HG02938 (cell line): ENCODE measurements around the gene TPPP.
"Not testable (repeated sequence)": the region's sequence is repeated elsewhere in the genome, so short reads cannot be mapped to it uniquely, and the experiment has no call there.

Experiments used
- ATAC-seq: cut with Tn5 transposase; IDR thresholded peaks from one replicate; pipeline ENCODE4 v1.9.1; 2021; ENCODE audit warnings: mild to moderate bottlenecking, moderate library complexity; ENCODE audit not compliant: unreplicated experiment

TPPP gene

DNA sequence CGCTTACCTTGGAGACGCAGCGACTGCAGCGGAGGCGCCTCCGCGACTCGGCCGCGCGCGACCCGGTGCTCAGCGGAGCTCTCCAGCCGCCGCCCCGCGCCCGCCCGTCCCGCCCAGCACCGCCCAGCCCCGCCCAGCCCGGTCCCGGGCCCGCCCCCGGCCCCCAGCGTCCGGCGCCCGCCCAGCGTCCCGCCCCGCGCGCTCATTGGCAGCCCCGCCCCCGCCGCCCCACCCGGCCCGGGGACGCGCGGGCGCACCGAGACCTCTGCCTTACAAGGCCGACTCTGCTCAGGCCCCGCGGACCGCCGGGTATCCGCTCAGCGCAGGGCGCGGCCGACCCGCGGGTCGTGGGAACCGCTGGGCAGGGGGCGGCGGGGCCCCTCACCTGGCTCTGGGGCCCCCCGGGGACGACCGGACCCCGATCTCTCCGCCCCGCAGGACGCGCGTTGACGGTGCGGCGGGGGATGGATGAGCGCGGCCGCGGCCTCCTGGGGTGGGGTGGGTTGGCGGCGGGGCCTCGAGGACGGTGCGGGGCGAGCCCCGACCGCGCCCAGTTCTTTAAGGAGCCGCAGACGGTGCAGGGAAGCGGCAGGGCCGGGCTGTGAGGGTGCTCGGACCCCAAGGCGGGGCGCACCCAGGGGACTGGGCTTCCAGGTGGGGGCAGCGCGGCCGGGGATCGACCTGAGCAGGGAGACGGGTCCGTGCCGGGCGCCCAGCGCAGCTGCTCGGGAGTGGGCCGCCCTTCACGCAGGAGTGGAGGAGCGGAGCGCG, at the start of gene TPPP:
Gene TPPP, minus strand, starts transcription at position 82 of the 771 bp plus-strand sequence. CDS start 15,292 bp downstream, outside the sequence.
- peak; percentile 45 for ATAC-seq

GRCh38 chr5:742276-742675, 49.1 kb upstream of the TPPP start:
- not testable (repeated sequence) for ATAC-seq

- ATAC-seq, result not testable (repeated sequence)
These were observed 41.0 kb upstream of the TPPP start for GRCh38 chr5:734145-734544.

GRCh38 chr5:732754-733454, 39.8 kb upstream of the TPPP start:
- ATAC-seq, result not testable (repeated sequence)

DNA sequence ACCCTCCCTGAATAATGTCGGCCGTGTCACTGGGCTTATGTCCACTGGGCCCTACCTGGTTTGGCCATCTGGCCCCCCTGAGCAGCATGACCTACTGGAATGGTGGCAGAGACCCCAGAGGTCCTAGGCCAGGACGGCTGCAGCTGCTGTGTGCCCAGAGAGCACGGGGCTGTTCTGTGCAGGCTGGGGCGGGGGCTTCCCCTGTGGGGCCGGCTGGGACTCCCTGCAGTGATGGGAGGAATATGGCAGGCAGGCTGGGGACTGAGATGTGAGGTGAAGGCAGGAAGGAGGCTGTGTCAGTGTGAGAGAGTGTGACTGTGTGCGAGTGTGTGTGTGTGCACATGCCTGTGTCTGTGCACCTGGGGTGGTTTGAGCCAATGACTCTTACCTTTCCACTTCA, 36.1 kb upstream of the TPPP start:
- not testable (repeated sequence) for ATAC-seq

DNA sequence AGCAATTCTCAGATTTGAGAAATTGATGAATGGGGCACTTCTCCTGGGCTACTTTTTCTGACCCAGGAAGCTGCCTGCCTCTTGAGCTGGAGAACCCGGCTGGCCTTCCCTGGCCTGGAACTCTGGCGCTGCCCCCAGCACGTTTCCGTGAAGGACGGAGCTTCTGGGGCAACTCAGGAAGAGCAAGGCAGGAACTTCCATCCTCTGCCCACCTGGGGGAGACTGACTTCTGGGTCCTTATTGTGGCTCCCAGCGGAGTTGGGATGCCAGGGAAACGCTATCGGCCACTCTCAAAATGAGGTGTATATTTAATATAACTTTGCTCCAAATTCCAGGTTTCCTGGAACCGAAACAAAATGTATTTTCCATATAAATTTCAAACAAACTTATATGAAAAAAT, 33.9 kb upstream of the TPPP start:
- ATAC-seq, result not testable (repeated sequence)

GRCh38 chr5:723865-724264, 30.7 kb upstream of the TPPP start:
- ATAC-seq, result not testable (repeated sequence)

GRCh38 chr5:723309-723708, 30.2 kb upstream of the TPPP start:
- ATAC-seq, result not testable (repeated sequence)

GRCh38 chr5:719379-719778, 26.2 kb upstream of the TPPP start:
- ATAC-seq, result not testable (repeated sequence)

- ATAC-seq, result no peak
These were observed 24.0 kb upstream of the TPPP start for GRCh38 chr5:717143-717542.

DNA sequence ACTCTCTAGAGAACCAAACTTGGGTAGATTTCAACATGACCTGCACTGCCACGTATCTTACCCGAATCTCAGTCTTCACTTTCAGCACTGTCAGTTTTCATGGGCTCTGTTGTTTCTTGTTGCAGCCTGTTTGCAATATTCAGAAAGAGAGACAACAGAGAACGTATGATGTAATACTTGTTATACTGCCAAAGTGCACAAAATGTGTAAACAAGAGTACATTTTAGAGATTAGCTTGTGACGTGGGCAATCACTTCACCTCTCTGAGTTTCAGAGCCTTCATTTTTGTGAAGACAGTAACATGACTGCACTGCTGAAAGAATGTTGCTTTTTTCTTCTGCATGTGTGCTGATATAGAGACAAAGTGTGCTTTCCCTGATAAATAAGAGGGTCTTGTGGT, 23.6 kb upstream of the TPPP start:
- ATAC-seq, result not testable (repeated sequence)

GRCh38 chr5:715636-716035, 22.5 kb upstream of the TPPP start:
- not testable (repeated sequence) for ATAC-seq

GRCh38 chr5:714215-715118, 21.3 kb upstream of the TPPP start:
- not testable (repeated sequence) for ATAC-seq

DNA sequence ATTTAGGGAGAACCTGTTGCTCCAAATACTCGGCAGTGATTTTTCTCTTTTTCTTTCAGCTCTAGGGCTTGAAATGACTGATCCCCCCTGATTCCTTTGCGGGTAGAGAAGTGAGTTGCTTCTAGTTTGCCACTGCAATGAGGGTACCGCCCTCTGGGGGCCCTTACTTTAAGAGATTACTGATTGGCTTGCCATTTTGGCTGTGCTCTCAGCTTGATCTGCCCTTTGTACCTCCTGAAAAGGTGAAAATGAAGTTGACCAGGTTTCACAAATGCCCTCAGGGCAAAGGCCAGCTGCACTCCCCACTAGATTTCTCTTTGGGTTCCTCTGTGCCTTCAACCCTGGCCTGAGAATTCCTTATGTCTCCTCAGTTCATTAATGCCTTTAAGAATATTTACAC, 20.5 kb upstream of the TPPP start:
- not testable (repeated sequence) for ATAC-seq

DNA sequence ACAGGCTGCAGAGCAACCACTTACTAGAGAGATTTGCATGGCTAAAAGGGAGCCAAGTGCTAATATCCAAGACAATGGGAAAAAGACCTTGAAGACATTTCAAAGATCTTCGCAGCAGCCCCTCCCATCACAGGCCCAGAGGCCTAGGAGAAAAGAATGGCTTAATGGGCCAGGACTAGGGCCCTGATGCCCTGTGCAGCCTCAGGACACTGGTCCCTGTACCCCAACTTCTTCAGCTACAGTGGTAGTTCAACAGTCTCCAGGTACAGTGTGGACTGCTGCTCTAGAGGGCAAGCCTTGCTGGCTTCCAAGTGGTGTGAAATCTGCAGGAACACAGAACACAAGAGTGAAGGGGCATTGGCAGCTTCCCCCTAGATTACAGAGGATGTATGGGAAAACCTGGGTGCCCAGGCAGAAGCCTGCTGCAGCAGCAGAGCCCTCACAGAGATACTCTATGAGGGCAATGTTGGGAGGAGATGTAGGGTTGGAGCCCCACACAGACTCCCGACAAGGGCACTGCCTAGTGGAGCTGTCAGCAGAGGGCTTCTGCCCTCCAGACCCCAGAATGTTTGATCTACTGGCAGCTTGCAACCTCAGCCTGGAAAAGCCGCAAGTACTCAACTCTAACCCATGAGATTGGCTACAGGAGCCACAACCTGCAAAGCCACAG, 15.8 kb upstream of the TPPP start:
- ATAC-seq, result not testable (repeated sequence)

DNA sequence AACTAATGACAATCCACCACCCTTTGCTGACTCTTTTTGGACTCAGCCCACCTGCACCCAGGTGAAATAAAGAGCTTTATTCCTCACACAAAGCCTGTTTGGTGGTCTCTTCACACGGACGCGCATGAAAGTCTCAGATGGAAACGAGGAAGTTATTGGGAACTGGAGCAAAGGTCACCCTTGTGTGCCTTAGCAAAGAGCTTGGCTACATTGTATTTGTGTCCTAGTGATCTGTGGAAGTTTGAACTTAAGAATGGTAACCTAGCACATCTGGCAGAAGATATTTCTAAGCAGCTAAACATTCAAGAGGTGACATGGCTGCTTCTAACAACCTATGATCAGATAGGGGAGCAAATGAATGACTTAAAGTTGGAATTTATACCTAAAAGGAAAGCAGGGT, 15.2 kb upstream of the TPPP start:
- ATAC-seq, result not testable (repeated sequence)

DNA sequence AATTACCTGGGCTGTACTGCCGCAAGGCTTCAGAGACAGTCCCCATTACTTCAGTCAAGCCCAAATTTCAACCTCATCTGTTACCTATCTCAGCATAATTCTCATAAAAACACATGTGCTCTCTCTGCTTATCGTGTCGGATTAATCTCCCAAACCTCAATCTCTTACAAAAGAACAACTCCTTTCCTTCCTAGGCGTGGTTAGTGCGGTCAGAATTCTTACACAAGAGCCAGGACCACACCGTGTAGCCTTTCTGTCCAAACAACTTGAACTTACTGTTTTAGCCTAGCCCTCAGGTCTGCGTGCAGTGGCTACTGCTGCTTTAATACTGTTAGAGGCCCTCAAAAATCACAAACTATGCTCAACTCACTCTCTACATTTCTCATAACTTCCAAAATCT, 13.0 kb upstream of the TPPP start:
- ATAC-seq, result not testable (repeated sequence)

- ATAC-seq, result not testable (repeated sequence)
These were observed 3.9 kb upstream of the TPPP start for GRCh38 chr5:696753-697702.

- ATAC-seq, result not testable (repeated sequence)
These were observed 3.0 kb upstream of the TPPP start for GRCh38 chr5:696191-696590.
